Activated B cell treated with CpG ODN at 0.5 μM for 24 hours (primary cell): ENCODE measurements around the gene CALML4. TPM values are rescaled to one million over a fixed set of nuclear protein-coding genes. Genes with fewer than 3 reads are reported as not detected.

ENCODE experiments used
- ATAC-seq: fragments of 200-7000 bp; cut with Tn5 transposase; one replicate; pipeline ENCODE4 v1.10.0; 2021; ENCODE audit warnings: low read depth, mild to moderate bottlenecking, moderate library complexity
- CTCF ChIA-PET: fragments of 350-600 bp; sonication (Branson Sonifier 250); formaldehyde crosslinking; loops from one replicate; lab custom pipeline; 2021; ENCODE audit warnings: antibody characterized with exemption; lab: Charles Lee
- POLR2A ChIA-PET: fragments of 350-600 bp; sonication (Branson Sonifier 250); formaldehyde crosslinking; loops from one replicate; lab custom pipeline; 2021; ENCODE audit warnings: antibody characterized with exemption; lab: Charles Lee
- DNase-seq: peaks from one replicate; pipeline ENCODE4 v3.0.0; 2022
- H3K27ac Mint-ChIP-seq: one replicate; pipeline ENCODE4 v1.8.0; 2020; ENCODE audit warnings: mixed read lengths
- H3K27me3 Mint-ChIP-seq: one replicate; pipeline ENCODE4 v1.8.0; 2021; ENCODE audit warnings: mixed read lengths
- H3K36me3 Mint-ChIP-seq: one replicate; pipeline ENCODE4 v1.8.0; 2021; ENCODE audit warnings: low read depth, mixed read lengths
- H3K4me1 Mint-ChIP-seq: one replicate; pipeline ENCODE4 v1.8.0; 2021; ENCODE audit warnings: mixed read lengths
- H3K4me3 Mint-ChIP-seq: one replicate; pipeline ENCODE4 v1.8.0; 2020; ENCODE audit warnings: mild to moderate bottlenecking, mixed read lengths
- H3K9me3 Mint-ChIP-seq: one replicate; pipeline ENCODE4 v1.8.0; 2020; ENCODE audit warnings: mixed read lengths
- intact Hi-C: fragments of 100-400 bp; cut with micrococcal nuclease; formaldehyde crosslinking; loops from one replicate; pipeline ENCODE4 v1.15.1; 2024
- total RNA-seq: library from RNA; stranded (reverse); gene quantifications from 2 replicates; pipeline ENCODE4 v1.2.3, GENCODE V29; 2022
- TF ChIP-seq, protein P1 (sequence below): fragments of 200-600 bp; IDR thresholded peaks from one replicate; pipeline ENCODE4 v1.8.0; 2022; ENCODE audit warnings: antibody characterized with exemption, mild to moderate bottlenecking

Gene CALML4
- total RNA-seq, 1 donor from 2014 or later = 5.0 TPM

DNA sequence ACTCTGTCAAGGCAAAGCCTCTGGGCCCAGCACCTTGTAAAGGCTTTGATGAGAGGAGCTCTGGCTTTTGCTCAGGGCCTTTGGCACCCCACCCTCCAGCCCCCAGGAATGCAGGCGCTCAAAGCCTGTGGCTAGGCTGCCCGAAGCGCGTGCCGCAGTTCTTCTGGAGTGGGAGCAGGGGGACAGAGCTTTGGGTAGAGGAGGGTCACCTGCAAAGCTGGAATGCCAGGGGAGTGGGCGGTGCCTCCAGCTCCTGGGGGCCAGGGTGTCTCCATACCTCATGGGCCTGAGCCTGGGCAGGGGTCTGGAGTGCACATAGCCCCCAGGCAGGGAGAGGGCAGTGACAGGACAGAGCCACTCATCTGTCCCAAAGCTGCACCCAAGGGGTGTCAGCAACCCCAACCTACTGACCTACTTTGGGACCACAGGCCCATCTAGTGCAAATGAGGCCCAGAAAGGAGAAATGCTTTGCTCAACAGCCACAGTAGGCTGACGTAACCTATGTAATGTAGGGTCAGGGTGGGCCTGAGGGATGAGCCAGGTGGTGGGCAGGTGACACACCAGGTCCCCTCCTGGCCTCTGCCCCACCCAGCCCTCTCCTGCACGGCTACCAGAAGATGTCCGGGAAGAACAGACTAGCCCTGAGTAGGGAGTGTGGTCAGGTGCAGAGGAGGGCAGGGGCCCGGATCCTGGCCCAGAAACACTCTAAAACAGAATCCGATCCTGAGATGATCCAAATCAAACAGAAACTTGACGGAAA is 2.2 kb upstream of the CALML4 start:
- CTCF ChIA-PET = no interaction called here
- no peak overlapping the region for H3K4me3 Mint-ChIP-seq
- TF ChIP-seq, protein P1, sequence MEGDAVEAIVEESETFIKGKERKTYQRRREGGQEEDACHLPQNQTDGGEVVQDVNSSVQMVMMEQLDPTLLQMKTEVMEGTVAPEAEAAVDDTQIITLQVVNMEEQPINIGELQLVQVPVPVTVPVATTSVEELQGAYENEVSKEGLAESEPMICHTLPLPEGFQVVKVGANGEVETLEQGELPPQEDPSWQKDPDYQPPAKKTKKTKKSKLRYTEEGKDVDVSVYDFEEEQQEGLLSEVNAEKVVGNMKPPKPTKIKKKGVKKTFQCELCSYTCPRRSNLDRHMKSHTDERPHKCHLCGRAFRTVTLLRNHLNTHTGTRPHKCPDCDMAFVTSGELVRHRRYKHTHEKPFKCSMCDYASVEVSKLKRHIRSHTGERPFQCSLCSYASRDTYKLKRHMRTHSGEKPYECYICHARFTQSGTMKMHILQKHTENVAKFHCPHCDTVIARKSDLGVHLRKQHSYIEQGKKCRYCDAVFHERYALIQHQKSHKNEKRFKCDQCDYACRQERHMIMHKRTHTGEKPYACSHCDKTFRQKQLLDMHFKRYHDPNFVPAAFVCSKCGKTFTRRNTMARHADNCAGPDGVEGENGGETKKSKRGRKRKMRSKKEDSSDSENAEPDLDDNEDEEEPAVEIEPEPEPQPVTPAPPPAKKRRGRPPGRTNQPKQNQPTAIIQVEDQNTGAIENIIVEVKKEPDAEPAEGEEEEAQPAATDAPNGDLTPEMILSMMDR = no peak
- H3K27me3 Mint-ChIP-seq = no peaks in the 10 kb centered on the region
- intact Hi-C loops = no loop called here
- POLR2A ChIA-PET = no interaction called here
- peaks cover 7% of the 10 kb centered on the region for H3K36me3 Mint-ChIP-seq
- no peaks in the 10 kb centered on the region for H3K9me3 Mint-ChIP-seq
- peaks cover 34% of the 10 kb centered on the region for H3K4me1 Mint-ChIP-seq
- DNase-seq (no peak), ATAC-seq (no peak)
- no peak overlapping the region for H3K27ac Mint-ChIP-seq

DNA sequence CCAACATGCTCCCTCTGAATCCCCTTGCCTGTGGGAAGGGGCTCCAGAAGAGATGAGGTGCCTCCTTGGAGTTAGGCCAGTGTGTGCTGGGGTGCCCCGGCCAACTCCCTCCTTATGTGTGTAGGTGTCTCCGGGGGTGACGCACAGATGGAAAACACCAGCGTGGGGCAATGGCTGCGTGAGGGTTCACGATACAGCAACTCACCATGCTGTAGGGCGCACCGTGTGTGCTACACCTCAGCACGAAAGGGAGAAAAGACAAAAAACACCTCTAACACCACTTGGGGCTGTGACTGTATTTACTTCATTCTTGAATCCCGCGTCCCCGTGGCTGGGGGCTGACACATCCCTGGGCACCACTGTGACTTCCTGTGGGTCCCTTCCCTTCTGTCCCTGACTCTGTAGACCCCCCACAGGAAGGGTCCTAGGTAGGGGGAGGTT is 1.6 kb upstream of the CALML4 start:
- peaks cover 7% of the 10 kb centered on the region for H3K36me3 Mint-ChIP-seq
- TF ChIP-seq, protein P1 = no peak
- POLR2A ChIA-PET = no interaction called here
- ATAC-seq (no peak), DNase-seq (no peak)
- H3K27me3 Mint-ChIP-seq = no peaks in the 10 kb centered on the region
- no peak overlapping the region for H3K27ac Mint-ChIP-seq
- intact Hi-C loops = no loop called here
- no peaks in the 10 kb centered on the region for H3K9me3 Mint-ChIP-seq
- H3K4me1 Mint-ChIP-seq = peaks cover 34% of the 10 kb centered on the region
- CTCF ChIA-PET = no interaction called here
- H3K4me3 Mint-ChIP-seq = no peak overlapping the region

DNA sequence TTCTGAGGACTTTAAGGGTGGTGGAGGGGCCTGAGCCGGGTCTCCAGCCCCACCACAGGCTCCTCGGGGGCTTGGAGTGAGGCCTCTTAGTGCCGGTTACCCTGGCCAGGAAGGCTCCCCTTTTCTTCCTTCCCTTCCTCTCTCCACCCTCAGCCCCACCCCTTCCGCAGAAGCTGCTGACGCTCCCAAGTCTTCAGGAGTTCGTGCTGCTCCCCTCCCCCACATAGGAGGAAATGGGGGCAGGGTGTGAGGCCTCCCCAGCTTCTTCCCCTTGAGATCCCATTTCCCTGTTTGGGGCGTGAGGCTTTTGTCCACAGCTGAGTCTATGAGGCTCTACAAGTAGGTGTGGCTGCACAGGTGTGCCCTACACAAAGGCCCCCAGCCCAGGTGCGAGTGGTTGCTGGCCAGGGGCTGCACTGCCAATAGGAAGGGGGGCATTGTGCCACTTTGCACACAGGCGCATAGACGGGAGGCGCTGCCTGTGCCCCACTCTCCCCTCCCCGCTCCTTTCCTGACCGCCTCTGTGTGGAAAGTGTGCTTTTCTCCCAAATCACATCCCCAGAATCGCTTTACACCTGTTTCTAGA is 915 bp upstream of the CALML4 start:
- Mint-ChIP-seq H3K4me1 (peaks cover 34% of the 10 kb centered on the region), H3K4me3 (no peak overlapping the region), H3K36me3 (peaks cover 5% of the 10 kb centered on the region), H3K9me3 (no peaks in the 10 kb centered on the region), H3K27ac (no peak overlapping the region), H3K27me3 (no peaks in the 10 kb centered on the region)
- ChIA-PET CTCF (no interaction called here), POLR2A (no interaction called here)
- TF ChIP-seq, protein P1 = no peak
- DNase-seq (no peak), ATAC-seq (no peak)
- intact Hi-C loops = no loop called here

DNA sequence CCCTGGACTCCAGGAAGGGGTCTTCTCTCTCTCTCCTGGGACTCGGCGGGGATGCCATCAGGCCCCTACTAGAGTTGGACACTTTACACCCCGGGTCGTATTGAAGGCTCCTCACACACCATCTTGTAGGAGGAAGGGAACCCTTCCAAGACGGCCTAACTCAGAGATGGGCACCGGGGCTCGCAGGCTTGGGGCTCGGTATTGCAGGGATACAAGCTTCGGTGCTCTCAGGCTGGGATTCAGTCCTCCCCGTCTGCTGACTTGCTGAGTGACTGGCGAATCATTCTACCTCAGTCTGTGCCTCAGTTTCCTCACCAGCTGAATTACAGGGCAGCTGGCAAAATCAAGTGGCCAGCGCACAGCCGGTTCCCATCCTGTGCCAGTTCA is 419 bp upstream of the CALML4 start:
- no peak overlapping the region for H3K4me3 Mint-ChIP-seq
- no peak overlapping the region for H3K27ac Mint-ChIP-seq
- DNase-seq = no peak
- CTCF ChIA-PET = no interaction called here
- H3K9me3 Mint-ChIP-seq = no peaks in the 10 kb centered on the region
- intact Hi-C loops = no loop called here
- H3K4me1 Mint-ChIP-seq = peaks cover 29% of the 10 kb centered on the region
- no peaks in the 10 kb centered on the region for H3K27me3 Mint-ChIP-seq
- no peak for ATAC-seq
- TF ChIP-seq, protein P1 = no peak
- POLR2A ChIA-PET = no interaction called here
- H3K36me3 Mint-ChIP-seq = peaks cover 5% of the 10 kb centered on the region

DNA sequence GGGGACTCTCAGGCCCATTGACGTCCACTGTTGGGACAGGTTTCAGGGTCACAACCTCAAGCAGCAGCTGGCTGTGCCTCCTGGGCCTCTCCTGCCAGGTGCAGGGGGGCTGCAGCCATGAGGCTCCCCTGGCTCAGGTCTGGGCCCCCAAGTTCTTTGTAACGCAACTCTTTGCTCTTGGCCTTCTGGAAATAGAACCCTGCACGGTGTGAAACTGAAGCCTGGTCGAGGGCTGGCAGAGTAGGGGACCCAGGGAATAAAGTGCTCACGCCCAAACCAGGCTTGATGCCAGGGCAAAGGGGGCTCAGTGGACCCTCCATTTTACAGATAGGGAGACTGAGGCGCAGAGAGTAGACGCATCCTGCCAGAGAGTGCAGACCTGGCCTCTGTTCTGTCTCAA is 771 bp downstream of the CALML4 start:
- H3K9me3 Mint-ChIP-seq = no peaks in the 10 kb centered on the region
- ChIA-PET CTCF (no interaction called here), POLR2A (no interaction called here)
- DNase-seq (no peak), ATAC-seq (no peak)
- no peaks in the 10 kb centered on the region for H3K27me3 Mint-ChIP-seq
- no peak overlapping the region for H3K4me3 Mint-ChIP-seq
- peaks cover 20% of the 10 kb centered on the region for H3K4me1 Mint-ChIP-seq
- intact Hi-C loops = no loop called here
- peaks cover 5% of the 10 kb centered on the region for H3K36me3 Mint-ChIP-seq
- no peak overlapping the region for H3K27ac Mint-ChIP-seq
- TF ChIP-seq, protein P1 = no peak
